ENCODE measurements around the gene MRAP2. TPM values are rescaled to one million over a fixed set of nuclear protein-coding genes. Genes with fewer than 3 reads are reported as not detected.

MRAP2 gene
- total and polyA plus RNA-seq, 2 experiments from 2014 or later: 6.1 to 13.5 TPM

DNA sequence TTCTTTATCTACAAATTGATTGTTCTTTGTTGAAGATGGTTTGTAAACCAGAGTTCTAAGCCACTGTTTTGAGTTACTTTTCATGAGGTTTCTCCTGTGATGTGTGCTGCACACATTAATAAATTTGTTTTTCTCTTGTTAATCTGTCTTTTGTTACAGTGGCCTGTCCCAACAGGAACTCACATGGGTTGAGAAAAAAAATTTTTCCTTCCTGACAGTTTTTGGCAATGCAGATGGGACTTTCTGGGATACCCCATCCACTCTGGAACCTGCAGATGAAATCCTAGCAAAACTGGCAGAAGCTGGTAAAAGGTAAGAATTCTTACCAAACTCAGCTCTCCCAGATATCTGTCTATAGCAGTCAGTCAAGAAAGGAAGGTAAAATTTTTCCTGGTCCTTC is 105.7 kb downstream of the MRAP2 start (continued):
- TF ChIP-seq EZH2 (IDR thresholded peaks at IDR 0.05; ENCODE audit: low read depth, unreplicated experiment) (no peak), STAT1 (IDR thresholded peaks at IDR 0.05; ENCODE audit: unreplicated experiment) (no peak), CREB1 (CRISPR knock-in tag; IDR thresholded peaks at IDR 0.05; ENCODE audit: low read depth) (no peak), ZNF331 (CRISPR knock-in tag; IDR thresholded peaks at IDR 0.05; ENCODE audit: low read depth) (no peak), NANOG (IDR thresholded peaks at IDR 0.05; ENCODE audit: borderline replicate concordance) (no peak)

Other genes starting within 250 kb of the MRAP2 start
- 3.4 and 5.4 TPM in 2 replicates for gene RIPPLY2, start 180.4 kb upstream of the MRAP2 start, total RNA-seq (2014; rRNA removed; shearing (Covaris generic))
- gene RIPPLY2, start 180.4 kb upstream of the MRAP2 start, polyA plus RNA-seq (2016; fragmentation: Nextera tagmentation; extraction: Ambion mirVana): 4.0 and 6.0 TPM in 2 replicates
- 17.2 and 19.2 TPM in 2 replicates for gene CYB5R4, start 174.1 kb upstream of the MRAP2 start, total RNA-seq (2014; rRNA removed; shearing (Covaris generic))
- 6.6 and 8.9 TPM in 2 replicates for gene CYB5R4, start 174.1 kb upstream of the MRAP2 start, polyA plus RNA-seq (2016; fragmentation: Nextera tagmentation; extraction: Ambion mirVana)
- gene CEP162, start 193.9 kb downstream of the MRAP2 start, total RNA-seq (2014; rRNA removed; shearing (Covaris generic)): 9.2 and 12.4 TPM in 2 replicates
- gene CEP162, start 193.9 kb downstream of the MRAP2 start, polyA plus RNA-seq (2016; fragmentation: Nextera tagmentation; extraction: Ambion mirVana): 9.2 and 15.4 TPM in 2 replicates

All from GM23338 (cell line).